Measurements from ENCODE around the gene ZNF827.

ZNF827 gene, protein sequence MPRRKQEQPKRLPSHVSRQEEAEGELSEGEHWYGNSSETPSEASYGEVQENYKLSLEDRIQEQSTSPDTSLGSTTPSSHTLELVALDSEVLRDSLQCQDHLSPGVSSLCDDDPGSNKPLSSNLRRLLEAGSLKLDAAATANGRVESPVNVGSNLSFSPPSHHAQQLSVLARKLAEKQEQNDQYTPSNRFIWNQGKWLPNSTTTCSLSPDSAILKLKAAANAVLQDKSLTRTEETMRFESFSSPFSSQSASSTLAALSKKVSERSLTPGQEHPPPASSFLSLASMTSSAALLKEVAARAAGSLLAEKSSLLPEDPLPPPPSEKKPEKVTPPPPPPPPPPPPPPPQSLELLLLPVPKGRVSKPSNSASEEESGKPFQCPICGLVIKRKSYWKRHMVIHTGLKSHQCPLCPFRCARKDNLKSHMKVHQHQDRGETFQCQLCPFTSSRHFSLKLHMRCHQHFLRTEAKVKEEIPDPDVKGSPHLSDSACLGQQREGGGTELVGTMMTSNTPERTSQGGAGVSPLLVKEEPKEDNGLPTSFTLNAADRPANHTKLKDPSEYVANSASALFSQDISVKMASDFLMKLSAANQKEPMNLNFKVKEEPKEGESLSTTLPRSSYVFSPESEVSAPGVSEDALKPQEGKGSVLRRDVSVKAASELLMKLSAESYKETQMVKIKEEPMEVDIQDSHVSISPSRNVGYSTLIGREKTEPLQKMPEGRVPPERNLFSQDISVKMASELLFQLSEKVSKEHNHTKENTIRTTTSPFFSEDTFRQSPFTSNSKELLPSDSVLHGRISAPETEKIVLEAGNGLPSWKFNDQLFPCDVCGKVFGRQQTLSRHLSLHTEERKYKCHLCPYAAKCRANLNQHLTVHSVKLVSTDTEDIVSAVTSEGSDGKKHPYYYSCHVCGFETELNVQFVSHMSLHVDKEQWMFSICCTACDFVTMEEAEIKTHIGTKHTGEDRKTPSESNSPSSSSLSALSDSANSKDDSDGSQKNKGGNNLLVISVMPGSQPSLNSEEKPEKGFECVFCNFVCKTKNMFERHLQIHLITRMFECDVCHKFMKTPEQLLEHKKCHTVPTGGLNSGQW

DNA sequence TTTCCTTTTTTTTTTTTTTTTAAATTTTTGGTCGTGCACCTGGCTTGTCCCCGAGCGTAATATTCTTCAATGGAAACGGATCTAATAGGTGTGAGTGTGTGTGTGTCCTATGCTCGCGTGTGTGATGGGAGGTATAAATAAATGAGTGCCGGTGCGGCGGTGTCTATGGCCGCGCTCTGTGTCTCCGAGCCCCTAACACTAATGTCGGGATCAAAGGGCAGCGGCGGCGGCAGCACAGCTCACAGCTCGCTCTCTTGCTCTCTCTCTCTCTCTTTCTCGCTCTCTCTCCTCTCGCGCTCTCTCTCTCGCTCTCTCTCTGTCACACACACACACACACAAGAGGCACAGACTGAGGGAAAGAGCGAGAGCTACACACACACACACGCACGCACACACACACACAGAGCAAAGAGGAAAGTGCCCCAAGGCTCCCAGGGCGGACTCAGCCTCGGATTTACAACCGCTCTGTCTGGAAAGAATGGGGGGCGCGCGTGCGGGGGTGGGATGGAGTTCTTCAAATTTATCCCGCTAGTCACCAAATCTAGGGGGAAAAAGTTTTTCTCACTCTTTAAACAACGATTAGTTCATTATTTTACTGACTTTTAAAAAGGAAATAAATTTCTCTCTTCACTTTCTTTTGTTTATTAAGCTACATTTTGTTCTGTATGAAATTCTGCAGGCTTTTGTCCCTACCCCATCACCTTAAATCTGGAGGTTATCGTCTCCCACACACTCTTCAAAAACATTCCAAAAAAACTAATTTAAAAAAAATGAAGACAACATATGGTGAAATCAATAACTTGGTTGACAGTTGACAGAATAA lies at the start of gene ZNF827:
Gene ZNF827 (minus strand): TSS at position 206 of the 823 bp plus-strand sequence. CDS start 416 bp downstream, outside the sequence.
- peak; percentile 85 to 86 for DNase-seq

DNA sequence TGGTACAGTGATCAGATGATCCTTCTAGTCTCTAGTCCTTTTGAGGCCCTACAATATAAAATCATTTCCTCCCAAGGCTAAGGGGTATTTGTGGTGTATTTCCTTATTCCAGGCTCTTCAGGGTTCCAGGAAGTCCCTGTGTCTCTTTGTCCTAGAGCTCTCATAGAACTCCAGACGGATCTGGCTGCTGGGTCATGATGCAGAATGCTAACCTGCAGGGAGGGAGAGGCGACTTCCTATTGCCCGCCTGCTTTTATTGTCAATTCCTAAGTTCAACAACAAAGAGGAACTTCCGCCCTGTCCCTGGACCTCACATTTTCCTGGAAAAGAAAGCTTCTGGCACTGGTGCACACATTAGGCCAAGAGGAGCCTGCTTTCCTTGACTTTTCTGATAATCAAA lies 45.9 kb upstream of the ZNF827 start:
- DNase-seq, result no peak

DNA sequence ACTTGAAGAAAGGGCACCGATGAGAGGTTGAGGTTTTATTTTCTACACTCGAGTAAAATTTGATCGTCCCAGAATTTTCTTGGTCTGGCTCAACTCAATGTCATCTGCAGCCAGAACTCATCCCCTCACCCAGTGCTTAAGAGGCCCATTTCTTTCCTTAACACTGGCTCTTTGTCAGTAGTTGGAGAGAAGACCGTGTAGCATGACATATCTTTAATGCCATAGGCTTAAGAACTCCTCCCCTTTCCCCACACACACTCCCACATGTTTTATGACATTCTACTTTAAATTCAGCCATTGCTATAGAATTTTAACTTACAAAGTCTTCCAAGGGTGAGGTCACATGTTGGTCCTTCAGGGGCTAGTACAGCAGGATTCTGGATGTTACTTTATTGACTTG lies 44.2 kb upstream of the ZNF827 start:
- DNase-seq, result no peak

DNA sequence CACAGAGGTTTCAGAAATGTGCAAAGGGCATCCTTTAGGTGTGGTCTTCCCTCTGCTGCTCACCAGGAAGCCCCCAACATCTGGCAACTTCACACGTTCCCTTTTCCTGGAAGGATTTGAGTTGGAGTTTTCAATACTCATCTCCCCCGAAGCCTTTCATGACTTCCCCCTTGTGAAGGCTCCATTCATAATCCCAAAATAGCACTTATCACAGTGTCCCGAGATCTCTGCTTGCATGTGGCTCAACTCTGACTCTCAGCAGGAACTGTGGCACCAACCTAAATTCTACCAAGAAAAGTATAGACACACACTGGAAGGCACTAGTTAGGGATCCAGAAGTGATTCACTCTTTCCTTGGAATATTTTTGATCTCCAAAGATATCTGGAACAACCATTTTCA lies 40.5 kb upstream of the ZNF827 start:
- DNase-seq, result no peak

DNA sequence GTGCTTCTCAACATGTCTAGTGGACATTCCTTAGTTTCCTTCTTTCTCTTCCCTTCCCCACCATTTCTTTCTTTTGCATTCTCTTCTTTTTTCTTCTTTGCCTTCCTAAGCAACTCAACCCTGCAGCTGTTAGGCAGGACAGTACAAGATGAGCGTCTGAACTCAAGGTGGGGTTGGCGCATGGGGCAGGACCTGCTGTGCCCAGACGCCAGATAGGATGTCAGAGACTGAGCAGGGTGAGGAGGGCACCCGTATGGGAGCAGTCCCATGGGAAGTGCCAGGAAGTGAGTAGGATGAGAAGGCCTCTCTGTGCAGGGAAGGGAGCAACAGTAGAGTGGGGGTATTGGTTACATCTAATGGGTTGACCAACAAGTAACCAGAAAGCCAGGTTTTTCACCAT lies 38.1 kb upstream of the ZNF827 start:
- no peak for DNase-seq

DNA sequence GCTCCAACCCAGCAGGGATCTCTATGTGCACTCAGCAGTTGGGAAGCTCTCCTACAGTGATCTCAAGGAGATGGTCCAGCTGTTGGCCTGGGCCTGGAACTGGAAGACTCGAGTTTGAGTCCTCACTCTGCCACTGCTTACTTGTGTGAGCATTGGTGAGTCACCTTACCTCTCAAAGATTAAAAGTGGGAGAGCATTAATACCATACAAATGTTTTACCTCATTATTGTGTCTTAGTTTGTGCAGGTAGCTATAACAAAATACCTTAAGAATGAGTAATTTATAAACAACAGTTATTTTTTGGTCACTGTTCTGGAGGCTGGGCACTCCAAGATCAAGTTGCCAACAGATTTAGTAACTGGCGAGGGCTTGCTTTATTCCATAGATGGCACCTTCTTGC lies 21.4 kb upstream of the ZNF827 start:
- no peak for DNase-seq

DNA sequence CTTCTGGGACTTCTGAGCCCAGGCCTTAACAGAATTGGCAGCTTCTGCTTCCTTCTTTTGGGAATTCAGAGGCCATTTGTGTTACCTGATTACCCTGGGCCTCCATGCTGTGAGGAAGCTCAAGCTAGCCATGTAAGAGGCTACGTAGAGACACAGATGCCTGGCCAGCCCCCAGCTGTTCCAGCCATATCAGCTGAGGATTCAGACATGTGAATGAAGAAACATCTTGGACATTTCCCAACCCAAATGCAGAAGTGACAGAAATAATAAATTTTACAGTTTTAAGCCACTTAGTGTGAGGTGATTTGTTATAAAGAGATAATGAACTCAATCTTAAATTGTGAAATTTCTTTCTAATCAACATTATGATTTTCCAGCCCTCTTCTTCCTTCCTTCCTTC lies 18.7 kb upstream of the ZNF827 start:
- no peak for DNase-seq

DNA sequence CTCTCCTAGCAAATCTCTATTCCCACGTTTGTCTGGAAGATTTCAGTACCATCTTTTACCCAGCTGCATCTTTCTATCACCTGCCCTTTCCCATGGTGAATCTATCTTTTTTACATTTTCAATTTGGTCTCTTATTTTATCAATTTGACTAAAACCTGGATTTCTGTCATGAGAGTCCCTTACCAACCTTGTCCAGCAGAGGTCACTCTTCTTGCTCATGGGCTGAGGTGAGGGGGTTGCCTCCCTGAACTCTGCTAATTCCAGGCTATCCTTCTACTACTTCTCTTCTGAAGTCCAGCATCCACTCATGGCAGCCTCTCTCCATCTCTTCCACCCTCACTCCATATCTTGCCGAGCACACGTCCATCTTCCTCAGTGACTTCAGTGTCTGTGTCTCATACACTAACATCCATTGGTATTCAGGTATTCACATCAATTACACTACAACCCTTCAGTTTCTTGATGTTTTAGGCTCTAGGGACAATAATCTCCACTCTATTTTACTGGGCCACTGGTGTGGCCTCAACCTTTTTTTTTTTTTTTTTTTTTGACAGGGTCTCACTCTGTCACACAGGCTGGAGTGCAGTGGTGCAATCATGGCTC lies 17.8 kb upstream of the ZNF827 start:
- peak; percentile 33 to 49 for DNase-seq

DNA sequence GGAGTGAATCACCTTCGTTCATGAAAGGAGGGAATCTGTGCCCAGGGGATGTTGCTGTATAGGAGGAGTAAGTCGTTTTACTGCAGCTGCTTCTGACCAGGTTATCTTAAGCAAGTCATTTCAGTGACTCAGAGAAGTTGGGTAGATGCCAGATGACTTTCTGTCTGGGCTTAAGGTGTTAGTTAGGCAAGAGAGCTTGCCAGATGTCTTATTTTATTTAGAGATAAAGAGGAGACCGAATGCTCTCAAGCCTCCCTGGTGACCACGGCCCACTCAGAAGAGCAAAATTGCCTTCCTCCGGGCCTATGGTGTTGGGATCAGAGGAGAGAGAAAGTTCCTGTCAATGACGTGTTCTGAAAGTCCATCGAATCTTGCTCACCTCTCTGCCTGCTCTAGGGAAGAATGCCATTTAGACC lies 16.3 kb upstream of the ZNF827 start:
- DNase-seq, result no peak

DNA sequence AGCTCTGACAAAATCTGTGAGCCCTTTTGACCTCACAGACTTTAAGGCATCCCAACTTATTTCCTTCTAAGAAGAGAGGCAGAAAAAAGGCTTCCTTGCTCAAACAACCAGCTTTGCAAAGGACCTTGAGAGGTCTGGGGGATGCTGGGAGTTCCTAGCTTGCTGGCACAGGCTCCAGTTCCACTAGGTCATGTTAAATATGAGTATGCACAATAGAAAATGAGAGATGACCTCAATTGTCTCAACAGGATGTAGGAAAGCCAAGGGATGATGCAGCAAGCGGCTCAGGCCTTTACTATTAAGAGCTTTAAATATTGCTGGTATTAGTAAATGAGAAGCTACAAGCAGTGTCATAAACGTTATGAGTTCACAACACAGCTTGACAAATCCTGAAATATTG lies 13.3 kb upstream of the ZNF827 start:
- DNase-seq, result no peak

DNA sequence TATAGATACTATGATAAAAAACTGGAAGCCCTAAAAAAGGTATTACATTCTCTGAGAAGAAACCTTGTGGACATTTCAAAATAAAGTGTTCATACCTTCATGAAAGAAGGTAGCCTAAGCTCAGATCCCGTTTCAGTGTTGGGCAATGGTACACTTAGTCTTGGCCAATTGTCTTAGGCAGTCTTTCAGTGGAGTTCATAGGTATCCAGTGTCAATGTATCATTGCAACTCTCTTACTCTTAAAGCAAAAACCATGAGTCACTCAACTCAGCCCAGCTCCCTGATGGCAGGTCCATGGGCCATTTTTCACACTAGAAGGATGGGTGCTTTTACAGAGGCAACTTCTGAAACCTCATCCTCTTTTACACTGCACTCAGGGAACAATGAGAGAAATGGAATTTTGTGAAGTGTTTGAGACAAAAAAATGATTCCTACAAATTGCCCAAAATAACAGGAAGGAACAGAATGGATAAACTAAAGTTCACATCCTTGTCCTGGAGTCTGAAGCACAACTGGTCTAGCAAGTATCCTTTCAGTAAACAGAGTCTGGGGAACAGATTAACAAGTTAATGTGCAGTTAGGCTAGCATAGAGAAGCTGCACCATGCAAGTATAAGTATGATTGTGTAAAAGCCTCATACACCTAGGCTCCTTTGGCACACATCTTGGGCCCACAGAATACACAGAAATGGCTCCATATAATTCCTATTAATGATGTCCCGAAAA lies 7.0 kb upstream of the ZNF827 start:
- DNase-seq, result no peak

DNA sequence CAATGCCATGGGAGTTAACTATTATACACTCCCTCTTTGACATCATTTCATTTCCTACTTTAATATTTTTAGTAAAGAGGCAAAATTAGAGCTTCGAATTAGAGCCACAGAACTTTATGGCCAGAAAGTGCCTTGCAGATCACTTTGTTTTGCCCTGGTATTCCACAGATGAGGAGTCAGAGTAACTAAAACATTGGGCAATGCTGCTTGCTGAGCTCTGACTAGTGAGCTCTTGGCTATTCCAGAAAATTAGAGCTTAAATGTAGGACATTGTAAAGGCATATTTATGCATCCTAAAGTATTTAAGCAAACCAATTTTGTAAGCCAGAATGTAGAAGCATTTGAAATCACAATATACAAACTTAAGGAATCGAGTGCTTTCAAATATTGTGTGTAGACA lies 6.3 kb upstream of the ZNF827 start:
- no peak for DNase-seq

DNA sequence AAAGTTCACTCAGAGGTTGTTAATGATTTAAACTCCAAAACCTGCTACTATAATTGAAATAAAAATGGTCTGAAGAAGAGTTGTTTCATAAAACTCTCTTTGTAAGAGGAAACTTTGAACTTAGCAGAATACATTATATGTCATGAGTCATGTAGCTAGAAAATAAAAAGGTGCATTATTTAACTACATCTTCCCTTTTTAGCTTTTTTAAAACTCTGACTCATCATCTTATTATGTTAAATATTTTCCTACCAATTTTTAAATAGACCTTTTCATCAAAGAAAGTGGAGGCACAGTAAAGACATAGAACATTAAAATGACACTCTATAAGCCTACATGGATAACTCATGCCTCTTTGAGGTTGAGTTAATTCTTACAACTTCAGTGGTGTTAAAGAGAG lies 1.2 kb upstream of the ZNF827 start:
- DNase-seq, result no peak

DNA sequence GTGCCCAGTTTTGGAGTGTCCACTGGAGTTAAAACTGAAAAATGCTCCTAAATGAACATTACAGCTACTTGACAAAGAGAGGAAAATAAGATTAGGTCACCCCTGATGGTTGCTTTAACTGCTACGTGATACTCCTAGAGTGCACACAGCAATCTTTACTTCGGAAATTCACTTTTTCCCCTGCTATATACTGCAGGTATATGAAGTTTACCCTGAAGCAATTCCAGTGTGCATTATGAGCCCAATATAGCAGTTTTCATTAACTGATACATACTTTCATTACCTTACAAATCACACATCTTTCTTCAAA lies 773 bp upstream of the ZNF827 start:
- DNase-seq, result no peak

DNA sequence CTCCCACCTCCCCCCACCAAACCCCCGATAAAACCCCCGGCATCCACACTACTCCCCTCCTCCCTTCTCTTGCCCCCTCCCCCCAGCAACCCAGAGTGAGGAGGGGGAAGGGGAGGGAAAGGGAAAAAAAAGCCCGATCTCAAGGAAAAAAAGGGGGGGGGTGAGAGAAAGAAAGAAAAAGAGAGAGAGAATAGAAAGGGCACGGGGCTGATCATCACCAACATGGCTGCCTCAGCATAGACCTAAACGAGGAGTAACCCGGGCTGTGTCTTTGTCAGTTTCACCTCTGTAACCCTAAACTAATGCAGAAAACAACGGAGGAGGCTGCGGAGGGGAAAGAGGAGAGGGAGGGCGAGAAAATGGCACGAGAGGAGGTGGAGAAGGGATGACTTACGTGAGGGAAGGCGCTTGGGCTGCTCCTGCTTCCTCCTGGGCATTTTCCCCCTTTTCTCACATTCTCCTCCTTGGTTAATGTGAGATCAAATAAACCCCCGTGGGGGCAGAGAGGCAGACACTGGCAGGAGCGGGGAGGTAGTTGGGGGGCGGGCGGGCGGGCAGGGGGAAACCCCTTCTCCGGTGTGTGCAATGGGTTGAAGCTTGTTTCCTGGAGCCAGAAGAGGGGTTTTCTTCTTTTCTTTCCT lies 532 bp downstream of the ZNF827 start:
- peak; percentile 51 to 69 for DNase-seq

DNA sequence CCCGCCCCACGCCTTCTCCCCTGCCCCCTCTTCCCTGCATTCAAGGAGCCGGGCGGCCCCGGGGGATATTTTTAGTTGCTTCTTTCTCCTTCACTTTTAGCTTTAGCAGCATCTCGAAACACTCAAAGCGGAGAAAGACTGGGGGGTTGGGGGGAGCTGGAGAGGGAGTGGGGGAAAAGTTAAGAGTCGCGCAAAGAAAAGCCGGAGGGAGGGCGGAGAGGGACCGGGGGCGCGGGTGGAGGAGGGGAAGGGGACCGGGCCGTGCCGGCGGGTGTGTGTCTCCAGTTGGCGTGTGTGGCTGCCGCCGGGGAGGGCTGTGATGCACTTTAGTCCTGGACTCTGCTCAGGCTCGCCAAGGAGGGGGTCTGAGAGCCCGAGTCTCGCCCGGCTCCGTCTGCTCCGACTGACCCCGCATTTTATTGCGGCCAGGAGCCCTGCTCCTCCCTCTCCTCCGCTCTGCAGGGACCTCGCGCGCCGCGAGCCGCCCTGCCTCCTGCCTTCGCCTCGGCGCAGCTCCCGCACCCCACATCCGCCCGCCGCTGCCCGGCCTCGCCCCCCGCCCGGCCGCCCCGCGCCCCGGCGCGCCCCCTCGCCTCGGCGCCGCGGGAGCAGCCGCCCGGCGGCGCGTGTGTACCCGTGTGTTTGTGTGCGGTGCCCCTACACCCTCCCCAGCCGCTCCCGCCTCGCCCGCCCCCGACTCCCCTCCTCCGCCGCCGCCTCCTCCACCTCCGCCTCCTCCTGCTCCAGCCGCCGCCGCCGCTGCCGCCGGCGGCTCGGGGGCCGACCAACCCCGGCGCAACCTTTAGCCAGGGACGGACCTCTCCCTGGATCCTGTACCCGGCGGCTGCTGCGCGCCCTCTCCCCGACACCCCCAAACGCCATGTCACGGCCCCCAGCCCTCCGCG lies 1.4 kb downstream of the ZNF827 start:
- DNase-seq, result peak; percentile 26 to 42

DNA sequence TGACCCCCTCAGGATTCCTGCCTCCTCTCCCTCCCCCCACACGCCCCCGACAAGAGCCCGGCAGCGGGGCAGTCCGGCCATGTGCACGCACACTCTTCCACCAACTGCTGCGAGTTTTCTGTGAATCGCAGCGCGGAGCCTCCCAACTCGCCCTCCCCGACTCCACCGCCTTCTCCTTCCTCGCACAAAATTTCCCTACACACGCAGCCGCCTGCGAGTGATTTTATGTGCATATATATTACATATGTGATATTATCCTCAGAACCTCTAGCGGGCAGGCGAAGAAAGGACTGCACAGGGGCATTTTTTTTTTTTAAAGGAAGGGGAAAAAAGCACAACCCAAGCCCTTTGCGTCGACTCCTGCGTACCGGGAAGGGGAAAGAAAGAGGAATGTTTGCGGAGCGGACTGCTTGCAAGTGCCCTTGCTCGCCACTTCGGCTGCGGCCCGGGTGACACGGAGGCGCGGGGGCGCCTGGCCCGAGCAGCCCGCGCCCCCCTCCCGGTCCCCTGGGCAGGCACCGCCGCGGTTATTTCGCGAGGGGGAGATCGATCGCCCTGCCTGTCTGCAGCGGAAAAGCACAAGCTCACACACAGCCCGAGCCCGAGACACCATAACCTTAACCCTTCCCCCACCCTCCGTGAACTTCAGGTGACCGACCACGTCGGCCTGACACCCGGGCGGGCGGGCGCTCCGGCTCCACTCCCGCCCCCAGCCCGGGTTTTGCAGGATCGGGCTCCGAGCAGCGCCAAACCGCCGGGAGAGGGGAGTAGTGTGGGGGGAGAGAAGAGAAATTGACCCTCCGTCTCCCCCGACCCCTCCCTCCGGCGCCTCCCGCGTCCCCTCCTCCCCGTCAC lies 2.3 kb downstream of the ZNF827 start:
- DNase-seq, result peak; percentile 72 to 74

DNA sequence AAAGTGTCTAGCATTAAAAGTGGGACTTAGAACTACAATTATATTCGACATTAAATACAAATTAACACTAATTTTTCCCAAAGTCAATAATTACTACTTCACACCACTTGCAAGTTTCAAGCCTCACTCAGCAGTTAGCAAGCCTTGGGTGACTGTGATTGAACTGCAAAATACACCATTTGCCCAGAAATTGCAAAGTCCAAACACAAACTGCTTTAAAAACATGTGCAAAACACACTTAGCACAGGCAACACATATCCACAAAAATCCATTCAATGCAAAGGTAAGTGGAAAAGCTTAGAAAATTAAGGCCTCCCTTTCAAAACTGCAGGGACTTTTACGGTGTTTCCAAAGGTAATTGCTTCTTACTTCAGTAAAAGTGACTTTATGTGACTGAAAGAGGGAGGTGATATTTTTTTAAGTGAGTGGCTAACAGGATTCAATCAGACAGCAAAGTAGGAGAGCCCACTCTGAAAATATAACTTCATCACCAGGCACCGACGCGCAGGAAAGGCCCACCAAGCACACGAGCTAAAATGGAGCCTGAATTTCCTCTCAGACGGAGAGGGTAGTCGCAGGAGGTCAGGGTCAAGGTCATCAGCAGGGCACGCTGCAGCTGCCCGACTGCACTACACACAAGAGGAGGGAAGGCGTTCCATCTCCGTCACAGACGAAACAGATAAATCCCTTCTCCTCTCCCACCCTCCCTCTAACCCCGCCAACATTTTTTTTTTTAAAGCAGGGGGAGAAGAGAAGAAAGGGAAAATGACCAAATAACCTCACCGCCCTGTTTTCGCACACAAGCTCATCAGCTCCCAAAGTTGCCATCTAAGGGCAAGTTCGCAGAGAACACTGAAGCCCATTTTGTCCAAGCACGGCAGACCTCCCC lies 3.1 kb downstream of the ZNF827 start:
- DNase-seq, result peak in 1 of 2 donors; percentile 16

All from CD4-positive, alpha-beta T cell treated with Interleukin-4 for 1 hour (primary cell).